Fibroblast of lung (primary cell): ENCODE measurements around the gene HECTD4. TPM values are rescaled to one million over a fixed set of nuclear protein-coding genes. Genes with fewer than 3 reads are reported as not detected.

Experiments used
- DNase-seq, 2 donors: peaks; one replicate each; pipeline versions ENCODE4 v3.0.0 to v3.0.0-alpha.2; 2010; ENCODE audit warnings: low read depth in 2 of 2
- H2AFZ ChIP-seq: 2 replicates; pipeline ENCODE4 v1.5.1; 2012; ENCODE audit warnings: low read length, control low read depth, inconsistent platforms
- H3K27ac ChIP-seq: 2 replicates; pipeline ENCODE4 v1.5.1; 2011; ENCODE audit warnings: low read length, control low read depth; ENCODE audit not compliant: insufficient read depth
- H3K27me3 ChIP-seq: 2 replicates; pipeline ENCODE4 v1.5.1; 2011; ENCODE audit warnings: mild to moderate bottlenecking, low read length; ENCODE audit not compliant: control insufficient read depth, insufficient read depth
- H3K36me3 ChIP-seq: 2 replicates; pipeline ENCODE4 v1.5.1; 2011; ENCODE audit warnings: low read length; ENCODE audit not compliant: control insufficient read depth, insufficient read depth
- H3K4me1 ChIP-seq: 2 replicates; pipeline ENCODE4 v1.5.1; 2011; ENCODE audit warnings: low read length; ENCODE audit not compliant: control insufficient read depth, insufficient read depth; ENCODE audit errors: extremely low read depth
- H3K4me2 ChIP-seq: 2 replicates; pipeline ENCODE4 v1.5.1; 2011; ENCODE audit warnings: low read length, control low read depth; ENCODE audit not compliant: insufficient read depth; ENCODE audit errors: extremely low read depth
- H3K4me3 ChIP-seq, 4 experiments: fragments of 200-600 bp in 1 of 4; sonication (generic) in 1 of 4; replicated peaks in 1 of 4; 2 replicates each; pipeline ENCODE4 v1.5.1; 2011 to 2016; ENCODE audit warnings: low read length in 4 of 4, low read depth in 3 of 4, mild to moderate bottlenecking in 3 of 4, control low read depth in 2 of 4, inconsistent platforms in 1 of 4, mixed read lengths in 1 of 4; ENCODE audit not compliant: insufficient read depth in 1 of 4; ENCODE audit errors: control extremely low read depth in 1 of 4
- H3K79me2 ChIP-seq: 2 replicates; pipeline ENCODE4 v1.5.1; 2012; ENCODE audit warnings: mild to moderate bottlenecking, low read length, inconsistent platforms; ENCODE audit not compliant: control insufficient read depth, insufficient read depth
- H3K9ac ChIP-seq: 2 replicates; pipeline ENCODE4 v1.5.1; 2011; ENCODE audit warnings: mild to moderate bottlenecking, low read length, control low read depth; ENCODE audit not compliant: insufficient read depth
- H3K9me3 ChIP-seq: 2 replicates; pipeline ENCODE4 v1.5.1; 2012; ENCODE audit warnings: low read depth, low read length; ENCODE audit not compliant: control insufficient read depth, insufficient read depth
- H4K20me1 ChIP-seq: 2 replicates; pipeline ENCODE4 v1.5.1; 2011; ENCODE audit warnings: low read length; ENCODE audit not compliant: control insufficient read depth, insufficient read depth; ENCODE audit errors: extremely low read depth
- CTCF ChIP-seq, 2 donors: IDR thresholded peaks in 1 of 2; conservative IDR thresholded peaks in 1 of 2; 1 replicate in 1 of 2; 2 replicates in 1 of 2; pipeline ENCODE4 v1.5.1; 2011 to 2012; ENCODE audit warnings: low read length in 2 of 2, control low read depth in 1 of 2, inconsistent platforms in 1 of 2, low read depth in 1 of 2, mild to moderate bottlenecking in 1 of 2
- EZH2 ChIP-seq: IDR thresholded peaks from 2 replicates; pipeline ENCODE4 v1.5.1; 2012; ENCODE audit warnings: low read length, control low read depth, mild to moderate bottlenecking; ENCODE audit errors: missing control alignments
- polyA plus RNA-seq, 2 donors: library from polyadenylated mRNA; depleted of rRNA in 1 of 2; stranded (reverse) in 1 of 2; unstranded in 1 of 2; fragments of >200 nt; gene quantifications; 2 replicates each; pipeline ENCODE4 v1.2.1, GENCODE V29; 2011 to 2012; ENCODE audit warnings: missing spikeins in 1 of 2
- total RNA-seq: library from RNA; depleted of rRNA; stranded (reverse); fragments of >200 nt; gene quantifications from 2 replicates; pipeline ENCODE4 v1.2.1, GENCODE V29; 2014

The HECTD4 gene
- total and polyA plus RNA-seq, 2 donors (not counting 1 experiment from before 2014, with no cell fraction given) = 5.1 to 31.7 TPM

- H3K79me2 ChIP-seq = no peaks in the 10 kb centered on the region
- no peak overlapping the region for H3K27ac ChIP-seq
- no peak for DNase-seq
- no peaks in the 10 kb centered on the region for H3K9me3 ChIP-seq
- H3K4me3 ChIP-seq = no peak overlapping the region
- no peak overlapping the region for H2AFZ ChIP-seq
- H3K4me2 ChIP-seq = no peak overlapping the region
- no peak overlapping the region for H3K9ac ChIP-seq
- peaks cover 10% of the 10 kb centered on the region for H3K36me3 ChIP-seq
- no peaks in the 10 kb centered on the region for H3K4me1 ChIP-seq
- TF ChIP-seq EZH2 (no peak), CTCF (conservative IDR thresholded peaks at IDR 0.05 in 1 of 2, IDR thresholded peaks at IDR 0.05 in 1 of 2; ENCODE audit: low read depth in 1 of 2, low read length in 2 of 2) (no peak)
- H4K20me1 ChIP-seq = no peaks in the 10 kb centered on the region
- H3K27me3 ChIP-seq = no peaks in the 10 kb centered on the region
Measured at GRCh38 chr12:112162241-112162790, 219.9 kb downstream of the HECTD4 start.

GRCh38 chr12:112161711-112162110, 220.5 kb downstream of the HECTD4 start:
- Histone ChIP-seq H3K27ac (no peak overlapping the region), H3K4me1 (no peaks in the 10 kb centered on the region), H3K79me2 (no peaks in the 10 kb centered on the region), H3K27me3 (no peaks in the 10 kb centered on the region), H3K36me3 (peaks cover 10% of the 10 kb centered on the region), H3K4me3 (no peak overlapping the region), H3K9ac (no peak overlapping the region), H3K4me2 (no peak overlapping the region), H3K9me3 (no peaks in the 10 kb centered on the region), H4K20me1 (no peaks in the 10 kb centered on the region), H2AFZ (no peak overlapping the region)
- DNase-seq = peak in 1 of 2 donors; percentile 57
- TF ChIP-seq EZH2 (no peak), CTCF (conservative IDR thresholded peaks at IDR 0.05 in 1 of 2, IDR thresholded peaks at IDR 0.05 in 1 of 2; ENCODE audit: low read depth in 1 of 2, low read length in 2 of 2) (no peak)

GRCh38 chr12:112160611-112161010, 221.6 kb downstream of the HECTD4 start:
- no peak for TF ChIP-seq EZH2
- no peak for TF ChIP-seq CTCF (conservative IDR thresholded peaks at IDR 0.05 in 1 of 2, IDR thresholded peaks at IDR 0.05 in 1 of 2; ENCODE audit: low read depth in 1 of 2, low read length in 2 of 2)
- Histone ChIP-seq H3K4me3 (no peak overlapping the region), H3K36me3 (peaks cover 10% of the 10 kb centered on the region), H3K9me3 (no peaks in the 10 kb centered on the region), H2AFZ (no peak overlapping the region), H3K27me3 (no peaks in the 10 kb centered on the region), H3K27ac (no peak overlapping the region), H3K4me2 (no peak overlapping the region), H3K9ac (no peak overlapping the region), H3K79me2 (no peaks in the 10 kb centered on the region), H3K4me1 (no peaks in the 10 kb centered on the region), H4K20me1 (no peaks in the 10 kb centered on the region)
- DNase-seq = no peak
